Caco-2 (cell line): ENCODE results near the gene ATIC. TPM values are rescaled to one million over a fixed set of nuclear protein-coding genes. Genes with fewer than 3 reads are reported as not detected.

Experiments used
- BruUV-seq: library from RNA; stranded (reverse); fragments of 400-500 nt; replicated peaks from 2 replicates; lab custom pipeline; 2021; lab: Mats Ljungman, UMichigan
- CTCF ChIA-PET: fragments of 300-600 bp; sonication (Branson Sonifier 250); formaldehyde crosslinking; loops from one replicate; lab custom pipeline; 2022; ENCODE audit warnings: antibody characterized with exemption; lab: Charles Lee
- POLR2A ChIA-PET: fragments of 300-600 bp; sonication (Branson Sonifier 250); formaldehyde crosslinking; loops from one replicate; lab custom pipeline; 2022; ENCODE audit warnings: antibody characterized with exemption; lab: Charles Lee
- DNase-seq, 2 experiments: peaks; one replicate each; pipeline versions ENCODE4 v3.0.0 to v3.0.0-alpha.2; 2020 to 2022
- H3K27me3 ChIP-seq: replicated peaks from 2 replicates; pipeline ENCODE4 v1.6.0; 2011; ENCODE audit warnings: low read length; ENCODE audit not compliant: control insufficient read depth, insufficient read depth
- H3K36me3 ChIP-seq: 2 replicates; pipeline ENCODE4 v1.5.1; 2011; ENCODE audit warnings: low read length; ENCODE audit not compliant: control insufficient read depth, insufficient read depth
- H3K4me1 ChIP-seq: fragments of 250-450 bp; sonication (Bioruptor Pico); 2 replicates; pipeline ENCODE4 v1.5.1; 2020; ENCODE audit warnings: mild to moderate bottlenecking
- H3K4me3 ChIP-seq: 2 replicates; pipeline ENCODE4 v1.5.1; 2011; ENCODE audit warnings: low read depth, mild to moderate bottlenecking, control low read depth, low read length
- H3K9me3 ChIP-seq: fragments of 250-450 bp; sonication (Bioruptor Pico); 2 replicates; pipeline ENCODE4 v1.5.1; 2020; ENCODE audit warnings: mild to moderate bottlenecking, moderate library complexity
- H3K27ac Mint-ChIP-seq: one replicate; pipeline ENCODE4 v1.8.0; 2022; ENCODE audit warnings: mixed read lengths; ENCODE audit not compliant: unreplicated experiment
- H3K27me3 Mint-ChIP-seq: one replicate; pipeline ENCODE4 v1.8.0; 2022; ENCODE audit warnings: mixed read lengths; ENCODE audit not compliant: insufficient read depth, unreplicated experiment
- H3K36me3 Mint-ChIP-seq: one replicate; pipeline ENCODE4 v1.8.0; 2022; ENCODE audit warnings: mild to moderate bottlenecking, mixed read lengths; ENCODE audit not compliant: insufficient read depth, unreplicated experiment
- H3K4me1 Mint-ChIP-seq: one replicate; pipeline ENCODE4 v1.8.0; 2022; ENCODE audit warnings: low read depth, mixed read lengths; ENCODE audit not compliant: unreplicated experiment
- H3K4me3 Mint-ChIP-seq: one replicate; pipeline ENCODE4 v1.8.0; 2022; ENCODE audit warnings: mild to moderate bottlenecking, moderate library complexity, mixed read lengths; ENCODE audit not compliant: unreplicated experiment
- H3K9me3 Mint-ChIP-seq: one replicate; pipeline ENCODE4 v1.8.0; 2022; ENCODE audit warnings: mixed read lengths; ENCODE audit not compliant: unreplicated experiment
- CTCF ChIP-seq, 2 experiments: fragments of 200-600 bp in 1 of 2; IDR thresholded peaks; 1 replicate in 1 of 2; 2 replicates in 1 of 2; pipeline versions ENCODE4 v1.5.1 to v1.8.0; 2011 to 2022; ENCODE audit warnings: antibody characterized with exemption in 1 of 2, control low read depth in 1 of 2, inconsistent platforms in 1 of 2, low read depth in 1 of 2, low read length in 1 of 2, mild to moderate bottlenecking in 1 of 2, moderate library complexity in 1 of 2; ENCODE audit not compliant: insufficient read depth in 1 of 2, severe bottlenecking in 1 of 2, unreplicated experiment in 1 of 2
- intact Hi-C: fragments of 100-400 bp; cut with micrococcal nuclease; formaldehyde crosslinking; loops from one replicate; pipeline ENCODE4 v1.10.0; 2022; ENCODE audit not compliant: unreplicated experiment
- total RNA-seq: library from RNA; stranded (reverse); gene quantifications from 2 replicates; pipeline ENCODE4 v1.2.3, GENCODE V29; 2022

ATIC gene
- total RNA-seq, 1 experiment from 2014 or later, result 318 TPM

GRCh38 chr2:215360596-215360995 is 48.7 kb downstream of the ATIC start:
- Histone ChIP-seq H3K9me3 (no peaks in the 10 kb centered on the region), H3K36me3 (peaks cover 12% of the 10 kb centered on the region), H3K4me1 (no peaks in the 10 kb centered on the region), H3K4me3 (no peak overlapping the region), H3K27me3 (no peaks in the 10 kb centered on the region)
- no TSS peak for BruUV-seq
- no peak for TF ChIP-seq CTCF (IDR thresholded peaks at IDR 0.05; ENCODE audit: insufficient read depth in 1 of 2, low read depth in 1 of 2, low read length in 1 of 2, severe bottlenecking in 1 of 2, unreplicated experiment in 1 of 2)
- H3K36me3 Mint-ChIP-seq, result peaks cover 99% of the 10 kb centered on the region
- CTCF ChIA-PET, result no interaction called here
- intact Hi-C loops, result no loop called here
- POLR2A ChIA-PET, result no interaction called here
- no peak overlapping the region for H3K27ac Mint-ChIP-seq
- H3K27me3 Mint-ChIP-seq, result no peaks in the 10 kb centered on the region
- no peak overlapping the region for H3K4me3 Mint-ChIP-seq
- H3K9me3 Mint-ChIP-seq, result no peaks in the 10 kb centered on the region
- no peak for DNase-seq
- H3K4me1 Mint-ChIP-seq, result peaks cover 20% of the 10 kb centered on the region

- CTCF ChIA-PET, result no interaction called here
Observed at GRCh38 chr2:215361211-215361875, 49.5 kb downstream of the ATIC start.

DNA sequence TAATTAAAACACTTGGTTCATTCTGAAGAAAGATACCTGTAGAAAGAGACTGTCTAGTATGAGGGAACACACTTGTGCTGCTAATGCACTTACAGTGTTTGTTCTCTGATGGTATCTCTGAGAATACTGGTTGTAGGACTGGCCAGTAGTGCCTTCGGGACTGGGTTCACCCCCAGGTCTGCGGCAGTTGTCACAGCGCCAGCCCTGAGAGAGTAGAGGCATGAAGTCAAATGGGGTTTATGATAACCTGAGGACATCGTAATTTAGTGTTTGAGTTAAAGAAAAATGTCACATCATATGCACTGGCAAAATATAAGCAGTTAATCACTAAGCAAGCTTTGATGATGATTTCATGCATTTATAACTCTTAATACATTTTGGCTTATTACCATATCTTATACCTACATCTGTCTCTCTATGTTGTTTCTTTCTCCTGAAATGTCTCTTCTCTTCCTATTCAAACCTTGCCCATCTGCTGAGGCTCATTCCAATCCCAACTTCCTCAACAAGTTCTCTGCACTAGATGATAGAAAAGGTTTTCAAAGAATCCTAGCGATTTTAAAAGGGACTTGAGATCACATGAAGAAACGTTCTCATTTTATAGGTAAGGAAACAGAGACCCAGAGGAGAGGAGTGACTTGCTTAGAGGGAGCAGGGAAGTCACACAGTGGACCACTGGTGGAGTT is 50.2 kb downstream of the ATIC start:
- H3K36me3 ChIP-seq, result peaks cover 12% of the 10 kb centered on the region
- no peak overlapping the region for H3K4me3 Mint-ChIP-seq
- H3K36me3 Mint-ChIP-seq, result peaks cover 98% of the 10 kb centered on the region
- no peak for TF ChIP-seq CTCF (IDR thresholded peaks at IDR 0.05; ENCODE audit: insufficient read depth in 1 of 2, low read depth in 1 of 2, low read length in 1 of 2, severe bottlenecking in 1 of 2, unreplicated experiment in 1 of 2)
- H3K27ac Mint-ChIP-seq, result peak overlapping the region; percentile 9
- H3K9me3 ChIP-seq, result no peaks in the 10 kb centered on the region
- H3K9me3 Mint-ChIP-seq, result no peaks in the 10 kb centered on the region
- intact Hi-C loops, result no loop called here
- ChIA-PET POLR2A (no interaction called here), CTCF (no interaction called here)
- peaks cover 20% of the 10 kb centered on the region for H3K4me1 Mint-ChIP-seq
- H3K27me3 Mint-ChIP-seq, result no peaks in the 10 kb centered on the region
- BruUV-seq, result no TSS peak
- no peaks in the 10 kb centered on the region for H3K4me1 ChIP-seq
- H3K27me3 ChIP-seq, result no peaks in the 10 kb centered on the region
- no peak overlapping the region for H3K4me3 ChIP-seq
- DNase-seq, result no peak

More at GRCh38 chr2:215361211-215361875, 49.5 kb downstream of the ATIC start:
- POLR2A ChIA-PET, result no interaction called here
- peaks cover 20% of the 10 kb centered on the region for H3K4me1 Mint-ChIP-seq
- H3K27ac Mint-ChIP-seq, result peak overlapping the region; percentile 9
- H3K9me3 Mint-ChIP-seq, result no peaks in the 10 kb centered on the region
- H3K4me3 ChIP-seq, result no peak overlapping the region
- no peak for TF ChIP-seq CTCF (IDR thresholded peaks at IDR 0.05; ENCODE audit: insufficient read depth in 1 of 2, low read depth in 1 of 2, low read length in 1 of 2, severe bottlenecking in 1 of 2, unreplicated experiment in 1 of 2)
- DNase-seq, result no peak
- BruUV-seq, result TSS peak; percentile 99
- no peaks in the 10 kb centered on the region for H3K4me1 ChIP-seq
- no peaks in the 10 kb centered on the region for H3K27me3 ChIP-seq
- H3K9me3 ChIP-seq, result no peaks in the 10 kb centered on the region
- intact Hi-C loops, result no loop called here
- H3K4me3 Mint-ChIP-seq, result no peak overlapping the region
- peaks cover 98% of the 10 kb centered on the region for H3K36me3 Mint-ChIP-seq
- H3K36me3 ChIP-seq, result peaks cover 12% of the 10 kb centered on the region
- H3K27me3 Mint-ChIP-seq, result no peaks in the 10 kb centered on the region
